ENCODE data around the gene LRCH1.

LRCH1 gene

DNA sequence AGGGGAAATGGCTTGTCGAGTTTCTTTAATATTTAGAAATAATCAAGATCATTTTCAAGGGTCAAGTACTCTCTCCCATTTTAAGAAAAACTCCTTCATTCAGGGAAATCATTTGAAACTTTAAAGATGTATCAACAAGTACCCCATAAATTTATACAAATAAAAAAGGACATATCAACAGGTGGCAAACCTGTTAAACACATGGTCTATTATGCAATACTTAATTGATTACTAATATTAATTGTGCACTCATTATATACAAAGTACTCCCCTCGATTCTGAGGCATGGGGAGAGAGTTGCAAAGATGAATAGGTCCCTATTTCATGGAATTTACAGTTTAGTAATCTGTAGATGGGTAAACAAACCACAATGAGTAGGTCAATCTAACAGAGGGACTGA is 2.1 kb upstream of the LRCH1 start:
- no peak for DNase-seq (ENCODE audit: low read depth, low spot score)
- Histone ChIP-seq H3K4me1 (ENCODE audit: control insufficient read depth, insufficient read depth, low read length) (peaks cover 3% of the 10 kb centered on the region; the same call in 1 of the 2 replicates), H3K9me3 (ENCODE audit: control insufficient read depth, insufficient read depth, low read length) (no peaks in the 10 kb centered on the region), H3K27me3 (ENCODE audit: control insufficient read depth, insufficient read depth, low read length) (no peaks in the 10 kb centered on the region; the same call in 1 of the 2 replicates), H3K27ac (ENCODE audit: low read length) (no peak overlapping the region), H3K36me3 (ENCODE audit: control insufficient read depth, insufficient read depth, low read length) (no peaks in the 10 kb centered on the region), H3K4me3 (ENCODE audit: low read length) (no peak overlapping the region)
- no CpG with 5 or more reads among the region's 2 CpGs for WGBS (ENCODE audit: insufficient coverage, insufficient read length)

GRCh38 chr13:46551410-46552302 is 1.3 kb upstream of the LRCH1 start:
- H3K4me1 ChIP-seq (ENCODE audit: control insufficient read depth, insufficient read depth, low read length): peaks cover 3% of the 10 kb centered on the region; the same call in 1 of the 2 replicates
- H3K9me3 ChIP-seq (ENCODE audit: control insufficient read depth, insufficient read depth, low read length): no peaks in the 10 kb centered on the region
- H3K4me3 ChIP-seq (ENCODE audit: low read length): no peak overlapping the region
- WGBS (ENCODE audit: insufficient coverage, insufficient read length): no CpG with 5 or more reads among the region's 22 CpGs
- H3K36me3 ChIP-seq (ENCODE audit: control insufficient read depth, insufficient read depth, low read length): no peaks in the 10 kb centered on the region
- H3K27me3 ChIP-seq (ENCODE audit: control insufficient read depth, insufficient read depth, low read length): no peaks in the 10 kb centered on the region; the same call in 1 of the 2 replicates
- DNase-seq (ENCODE audit: low read depth, low spot score): peak; percentile 47
- H3K27ac ChIP-seq (ENCODE audit: low read length): no peak overlapping the region

GRCh38 chr13:46552303-46552682 is 677 bp upstream of the LRCH1 start:
- H3K4me3 ChIP-seq (ENCODE audit: low read length): peak overlapping the region; percentile 87; the same call in 1 of the 2 replicates
- no peaks in the 10 kb centered on the region; the same call in 1 of the 2 replicates for H3K27me3 ChIP-seq (ENCODE audit: control insufficient read depth, insufficient read depth, low read length)
- no peak for DNase-seq (ENCODE audit: low read depth, low spot score)
- H3K9me3 ChIP-seq (ENCODE audit: control insufficient read depth, insufficient read depth, low read length): no peaks in the 10 kb centered on the region
- no peak overlapping the region for H3K27ac ChIP-seq (ENCODE audit: low read length)
- H3K4me1 ChIP-seq (ENCODE audit: control insufficient read depth, insufficient read depth, low read length): peaks cover 3% of the 10 kb centered on the region; the same call in 1 of the 2 replicates
- no peaks in the 10 kb centered on the region for H3K36me3 ChIP-seq (ENCODE audit: control insufficient read depth, insufficient read depth, low read length)
- no CpG with 5 or more reads among the region's 12 CpGs for WGBS (ENCODE audit: insufficient coverage, insufficient read length)

GRCh38 chr13:46553521-46553885 is 533 bp downstream of the LRCH1 start:
- Histone ChIP-seq H3K27me3 (ENCODE audit: control insufficient read depth, insufficient read depth, low read length) (no peaks in the 10 kb centered on the region; the same call in 1 of the 2 replicates), H3K27ac (ENCODE audit: low read length) (no peak overlapping the region), H3K4me3 (ENCODE audit: low read length) (peak overlapping the region; percentile 87), H3K36me3 (ENCODE audit: control insufficient read depth, insufficient read depth, low read length) (no peaks in the 10 kb centered on the region), H3K9me3 (ENCODE audit: control insufficient read depth, insufficient read depth, low read length) (no peaks in the 10 kb centered on the region), H3K4me1 (ENCODE audit: control insufficient read depth, insufficient read depth, low read length) (peaks cover 3% of the 10 kb centered on the region; the same call in 1 of the 2 replicates)
- WGBS (ENCODE audit: insufficient coverage, insufficient read length): no CpG with 5 or more reads among the region's 34 CpGs
- DNase-seq (ENCODE audit: low read depth, low spot score): no peak

DNA sequence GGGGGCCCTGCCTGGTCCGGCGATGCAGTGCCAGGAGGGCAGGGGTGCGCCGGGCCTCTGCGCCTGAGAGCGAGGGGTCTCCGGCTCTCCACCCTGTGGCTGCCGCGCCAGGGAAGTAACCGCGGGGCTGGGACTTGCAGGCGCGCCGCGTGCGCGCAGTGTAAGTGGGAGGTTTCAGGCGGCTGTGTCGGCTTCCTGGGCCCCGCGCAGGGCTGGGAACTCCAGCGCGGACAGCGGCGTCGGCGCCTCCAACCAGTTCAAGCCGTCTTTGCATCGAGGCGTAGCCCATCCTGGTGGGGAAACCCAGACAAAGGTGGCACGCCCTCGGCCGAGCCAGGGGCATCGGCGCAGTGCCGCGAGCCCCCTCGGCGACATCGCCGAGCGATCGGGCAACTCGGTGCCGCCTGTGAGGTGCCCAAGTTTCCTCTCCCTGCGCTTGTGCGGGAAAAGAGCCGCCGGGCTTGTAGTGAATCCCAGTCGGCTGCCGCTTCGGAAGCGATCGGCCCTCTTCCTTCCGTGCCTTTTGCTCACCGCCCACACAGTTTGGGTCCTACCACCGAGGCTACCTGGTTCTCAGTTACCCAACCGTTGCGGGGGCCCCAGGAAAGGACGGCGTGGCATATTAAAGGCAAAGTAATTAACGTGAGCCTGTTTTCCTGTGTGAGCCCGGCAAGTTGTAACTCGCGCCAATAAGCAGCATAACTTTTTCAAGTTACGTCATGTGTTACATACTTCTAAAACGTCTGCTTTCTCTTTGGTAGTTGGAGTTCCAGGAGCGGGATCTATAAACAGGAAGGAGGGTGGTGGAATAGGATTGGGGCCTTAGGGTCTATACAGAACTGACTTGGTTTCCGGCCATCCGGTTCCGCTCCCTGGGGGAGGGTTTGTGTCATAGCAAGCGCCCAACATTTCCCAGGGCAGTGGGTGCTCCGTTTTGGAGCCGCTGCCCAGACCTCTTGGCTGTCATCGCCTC is 1.2 kb downstream of the LRCH1 start:
- Histone ChIP-seq H3K36me3 (ENCODE audit: control insufficient read depth, insufficient read depth, low read length) (no peaks in the 10 kb centered on the region), H3K27me3 (ENCODE audit: control insufficient read depth, insufficient read depth, low read length) (no peaks in the 10 kb centered on the region; the same call in 1 of the 2 replicates), H3K9me3 (ENCODE audit: control insufficient read depth, insufficient read depth, low read length) (no peaks in the 10 kb centered on the region), H3K4me3 (ENCODE audit: low read length) (peak overlapping the region; percentile 87), H3K4me1 (ENCODE audit: control insufficient read depth, insufficient read depth, low read length) (peaks cover 3% of the 10 kb centered on the region; the same call in 1 of the 2 replicates), H3K27ac (ENCODE audit: low read length) (no peak overlapping the region)
- DNase-seq (ENCODE audit: low read depth, low spot score): no peak
- no CpG with 5 or more reads among the region's 75 CpGs for WGBS (ENCODE audit: insufficient coverage, insufficient read length)

DNA sequence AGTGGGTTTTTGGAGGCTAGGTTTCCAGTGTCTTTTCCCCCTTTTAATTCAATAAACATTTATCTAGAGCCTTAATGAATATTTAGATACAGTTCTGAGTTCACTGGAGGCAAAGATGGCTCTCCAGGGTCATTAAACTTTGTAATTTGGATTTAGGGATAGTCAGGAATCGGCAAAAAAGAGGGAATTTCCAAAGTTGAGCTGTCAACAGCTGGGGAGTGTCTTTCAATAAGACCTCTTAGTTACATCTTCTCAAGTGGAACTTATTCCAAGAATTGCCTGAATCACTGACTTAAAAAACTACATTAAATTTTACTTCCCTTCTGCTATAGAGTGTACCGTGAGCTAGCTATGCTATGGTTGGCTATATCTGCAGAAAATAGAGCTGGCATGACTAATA is 2.0 kb downstream of the LRCH1 start:
- WGBS (ENCODE audit: insufficient coverage, insufficient read length): no CpG with 5 or more reads among the region's 2 CpGs
- no peaks in the 10 kb centered on the region; the same call in 1 of the 2 replicates for H3K27me3 ChIP-seq (ENCODE audit: control insufficient read depth, insufficient read depth, low read length)
- H3K27ac ChIP-seq (ENCODE audit: low read length): no peak overlapping the region
- no peak for DNase-seq (ENCODE audit: low read depth, low spot score)
- peaks cover 3% of the 10 kb centered on the region; the same call in 1 of the 2 replicates for H3K4me1 ChIP-seq (ENCODE audit: control insufficient read depth, insufficient read depth, low read length)
- H3K9me3 ChIP-seq (ENCODE audit: control insufficient read depth, insufficient read depth, low read length): no peaks in the 10 kb centered on the region
- H3K36me3 ChIP-seq (ENCODE audit: control insufficient read depth, insufficient read depth, low read length): no peaks in the 10 kb centered on the region
- H3K4me3 ChIP-seq (ENCODE audit: low read length): peak overlapping the region; percentile 87; the same call in 1 of the 2 replicates

DNA sequence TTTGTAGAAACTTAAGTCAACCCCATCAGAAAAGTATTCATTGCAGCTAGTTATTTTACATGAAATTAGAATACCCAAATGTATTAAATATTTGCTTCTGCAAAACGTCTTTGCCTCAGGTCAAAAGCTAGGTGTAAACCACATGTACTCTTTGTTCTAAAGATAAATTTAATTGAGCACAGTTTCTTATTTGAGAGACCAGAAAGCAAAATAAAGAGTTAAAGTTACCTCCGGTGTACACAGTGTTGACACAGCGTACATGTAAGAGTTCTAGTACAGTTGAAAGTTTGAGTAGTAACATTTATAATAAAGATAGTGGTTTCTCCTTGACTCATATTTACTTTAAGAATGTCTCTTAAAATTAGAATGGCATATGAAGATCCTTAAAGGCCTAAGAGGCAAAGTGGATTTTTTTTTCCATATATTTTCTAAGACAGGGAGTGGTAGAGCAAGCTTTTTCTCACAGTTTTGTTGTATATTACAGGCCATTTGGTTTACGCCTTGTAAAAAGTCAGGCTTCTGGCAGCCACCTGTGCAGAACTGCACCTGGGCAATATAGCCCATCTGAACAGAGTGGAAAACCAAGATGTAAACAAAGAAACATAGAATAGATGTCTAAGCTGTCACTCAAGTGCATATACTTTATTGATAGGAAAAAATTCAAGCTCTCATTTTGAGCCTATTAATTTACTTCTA is 2.9 kb downstream of the LRCH1 start:
- WGBS (ENCODE audit: insufficient coverage, insufficient read length): no CpG with 5 or more reads among the region's 4 CpGs
- DNase-seq (ENCODE audit: low read depth, low spot score): no peak
- no peak overlapping the region for H3K27ac ChIP-seq (ENCODE audit: low read length)
- no peaks in the 10 kb centered on the region; the same call in 1 of the 2 replicates for H3K27me3 ChIP-seq (ENCODE audit: control insufficient read depth, insufficient read depth, low read length)
- H3K4me1 ChIP-seq (ENCODE audit: control insufficient read depth, insufficient read depth, low read length): peaks cover 3% of the 10 kb centered on the region; the same call in 1 of the 2 replicates
- no peaks in the 10 kb centered on the region for H3K9me3 ChIP-seq (ENCODE audit: control insufficient read depth, insufficient read depth, low read length)
- H3K4me3 ChIP-seq (ENCODE audit: low read length): no peak overlapping the region
- no peaks in the 10 kb centered on the region for H3K36me3 ChIP-seq (ENCODE audit: control insufficient read depth, insufficient read depth, low read length)

DNA sequence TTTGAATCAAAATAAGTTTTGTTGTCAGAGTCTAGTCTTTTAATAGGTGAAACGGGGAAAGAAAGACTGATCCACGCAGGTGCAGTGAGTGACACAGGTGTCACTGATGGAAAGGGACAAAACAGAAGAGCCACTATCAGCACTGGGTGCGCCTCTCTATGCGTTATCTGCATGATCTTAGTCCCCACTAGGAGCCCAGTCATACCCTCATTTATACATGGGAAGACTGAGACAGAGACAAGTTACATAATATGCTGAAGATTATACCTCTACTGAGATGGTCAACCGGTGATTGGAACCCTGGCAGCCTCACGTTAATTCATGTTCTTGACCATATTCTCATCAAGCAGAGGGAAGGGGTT is 3.4 kb downstream of the LRCH1 start:
- Histone ChIP-seq H3K9me3 (ENCODE audit: control insufficient read depth, insufficient read depth, low read length) (no peaks in the 10 kb centered on the region), H3K27ac (ENCODE audit: low read length) (no peak overlapping the region), H3K27me3 (ENCODE audit: control insufficient read depth, insufficient read depth, low read length) (no peaks in the 10 kb centered on the region; the same call in 1 of the 2 replicates), H3K4me3 (ENCODE audit: low read length) (no peak overlapping the region), H3K36me3 (ENCODE audit: control insufficient read depth, insufficient read depth, low read length) (no peaks in the 10 kb centered on the region), H3K4me1 (ENCODE audit: control insufficient read depth, insufficient read depth, low read length) (peaks cover 3% of the 10 kb centered on the region; the same call in 1 of the 2 replicates)
- DNase-seq (ENCODE audit: low read depth, low spot score): no peak
- no CpG with 5 or more reads among the region's 6 CpGs for WGBS (ENCODE audit: insufficient coverage, insufficient read length)

GRCh38 chr13:46559272-46559805 is 6.4 kb downstream of the LRCH1 start:
- DNase-seq (ENCODE audit: low read depth, low spot score): no peak
- H3K9me3 ChIP-seq (ENCODE audit: control insufficient read depth, insufficient read depth, low read length): no peaks in the 10 kb centered on the region
- no peaks in the 10 kb centered on the region for H3K27me3 ChIP-seq (ENCODE audit: control insufficient read depth, insufficient read depth, low read length)
- WGBS (ENCODE audit: insufficient coverage, insufficient read length): no CpG with 5 or more reads among the region's 2 CpGs
- H3K27ac ChIP-seq (ENCODE audit: low read length): no peak overlapping the region
- no peaks in the 10 kb centered on the region for H3K36me3 ChIP-seq (ENCODE audit: control insufficient read depth, insufficient read depth, low read length)
- no peak overlapping the region for H3K4me3 ChIP-seq (ENCODE audit: low read length)
- H3K4me1 ChIP-seq (ENCODE audit: control insufficient read depth, insufficient read depth, low read length): no peaks in the 10 kb centered on the region
